Astrocyte (in vitro differentiated cells and primary cell): ENCODE measurements around the gene DNAJC11. TPM values are rescaled to one million over a fixed set of nuclear protein-coding genes. Genes with fewer than 3 reads are reported as not detected.

Experiments used
- DNase-seq: peaks from one replicate; pipeline ENCODE4 v3.0.0-alpha.2; 2010; ENCODE audit warnings: low read depth
- FAIRE-seq: peaks from 2 replicates; lab custom pipeline; 2011; peaks lifted over from hg19 to GRCh38; lab: Jason Lieb, UNC
- H2AFZ ChIP-seq: 2 replicates; pipeline ENCODE4 v1.6.0; 2012; ENCODE audit warnings: low read depth, low read length, inconsistent platforms
- H3K27ac ChIP-seq: 2 replicates; pipeline ENCODE4 v1.5.1; 2011; ENCODE audit warnings: low read depth, low read length, inconsistent platforms
- H3K27me3 ChIP-seq: 2 replicates; pipeline ENCODE4 v1.6.0; 2011; ENCODE audit warnings: low read length, inconsistent platforms; ENCODE audit not compliant: insufficient read depth
- H3K36me3 ChIP-seq: 2 replicates; pipeline ENCODE4 v1.5.1; 2011; ENCODE audit warnings: low read length, inconsistent platforms; ENCODE audit not compliant: insufficient read depth
- H3K4me1 ChIP-seq: 2 replicates; pipeline ENCODE4 v1.5.1; 2011; ENCODE audit warnings: low read length, inconsistent platforms; ENCODE audit not compliant: insufficient read depth
- H3K4me2 ChIP-seq: 2 replicates; pipeline ENCODE4 v1.6.0; 2012; ENCODE audit warnings: low read length, inconsistent platforms
- H3K4me3 ChIP-seq: 2 replicates; pipeline ENCODE4 v1.5.1; 2011; ENCODE audit warnings: low read depth, mild to moderate bottlenecking, low read length, inconsistent platforms; ENCODE audit not compliant: insufficient read depth
- H3K79me2 ChIP-seq: 2 replicates; pipeline ENCODE4 v1.6.0; 2012; ENCODE audit warnings: mild to moderate bottlenecking, low read length, inconsistent platforms; ENCODE audit not compliant: insufficient read depth
- H3K9ac ChIP-seq: 2 replicates; pipeline ENCODE4 v1.6.0; 2012; ENCODE audit warnings: mild to moderate bottlenecking, low read length, inconsistent platforms
- H3K9me3 ChIP-seq: 2 replicates; pipeline ENCODE4 v1.5.1; 2012; ENCODE audit warnings: low read depth, mild to moderate bottlenecking, low read length, inconsistent platforms; ENCODE audit not compliant: insufficient read depth
- H4K20me1 ChIP-seq: 2 replicates; pipeline ENCODE4 v1.6.0; 2012; ENCODE audit warnings: low read length, inconsistent platforms; ENCODE audit not compliant: insufficient read depth
- H3K27ac Mint-ChIP-seq: one replicate; pipeline ENCODE4 v1.8.0; 2021; ENCODE audit warnings: mild to moderate bottlenecking, mixed read lengths; ENCODE audit not compliant: unreplicated experiment
- H3K27me3 Mint-ChIP-seq: one replicate; pipeline ENCODE4 v1.8.0; 2021; ENCODE audit warnings: low read depth, mixed read lengths; ENCODE audit not compliant: unreplicated experiment
- H3K36me3 Mint-ChIP-seq: one replicate; pipeline ENCODE4 v1.8.0; 2021; ENCODE audit warnings: low read depth, mixed read lengths; ENCODE audit not compliant: unreplicated experiment
- H3K4me1 Mint-ChIP-seq: one replicate; pipeline ENCODE4 v1.8.0; 2021; ENCODE audit warnings: low read depth, mixed read lengths; ENCODE audit not compliant: unreplicated experiment
- H3K4me3 Mint-ChIP-seq: one replicate; pipeline ENCODE4 v1.8.0; 2021; ENCODE audit warnings: mild to moderate bottlenecking, moderate library complexity, mixed read lengths; ENCODE audit not compliant: unreplicated experiment
- H3K9me3 Mint-ChIP-seq: one replicate; pipeline ENCODE4 v1.8.0; 2021; ENCODE audit warnings: mild to moderate bottlenecking, mixed read lengths; ENCODE audit not compliant: unreplicated experiment
- EZH2 ChIP-seq: IDR thresholded peaks from 2 replicates; pipeline ENCODE4 v1.6.1; 2012; ENCODE audit warnings: mild to moderate bottlenecking, low read length, inconsistent platforms; ENCODE audit not compliant: insufficient read depth
- total RNA-seq: library from RNA; stranded (reverse); gene quantifications from 2 replicates; pipeline ENCODE4 v1.2.1, GENCODE V29; 2021
- TF ChIP-seq, protein P1 (sequence below): IDR thresholded peaks from 2 replicates; pipeline ENCODE4 v1.5.1; 2011; ENCODE audit warnings: low read depth, mild to moderate bottlenecking, inconsistent platforms, low read length, moderate library complexity; ENCODE audit not compliant: insufficient read depth

The DNAJC11 gene
- total RNA-seq, 1 donor from 2014 or later = 63.9 TPM

DNA sequence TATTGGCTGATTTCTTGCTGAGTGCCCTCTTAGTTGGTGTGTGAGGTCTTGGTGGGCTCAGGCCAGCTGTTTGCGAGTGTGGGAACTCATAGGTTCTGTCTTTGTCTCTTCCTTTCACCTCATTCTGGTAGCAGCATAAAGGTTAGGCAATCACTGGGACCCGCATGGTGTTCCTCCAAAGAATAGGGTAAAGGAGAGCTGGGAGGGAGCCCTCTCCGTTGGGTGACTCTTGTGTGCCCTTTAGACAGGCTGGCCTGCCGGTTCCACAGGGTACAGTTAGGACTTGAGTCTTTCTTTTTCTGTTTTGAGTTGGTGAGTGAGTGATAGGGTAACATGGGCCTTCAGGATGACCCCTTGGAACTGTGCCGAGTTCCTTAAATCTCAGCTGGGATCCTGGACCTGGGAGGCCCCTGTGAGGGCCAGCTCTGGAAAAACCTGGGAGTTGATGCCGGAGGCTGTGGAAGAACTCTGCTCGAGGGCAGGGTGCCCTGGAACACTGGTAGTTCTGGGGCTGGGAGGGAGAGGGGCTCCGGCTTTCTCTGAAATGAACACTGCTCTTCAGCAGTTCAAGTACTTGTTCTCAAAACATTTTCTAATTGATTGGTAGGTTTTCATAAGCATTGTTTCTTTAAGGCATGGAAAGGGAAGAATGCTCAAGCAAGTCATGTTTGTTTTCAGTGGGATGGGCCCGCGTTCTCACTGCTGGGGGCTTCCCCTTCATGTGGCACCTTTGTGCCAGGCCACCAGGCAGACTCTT lies 79.0 kb downstream of the DNAJC11 start:
- no peak overlapping the region for H3K27ac ChIP-seq
- peaks cover 81% of the 10 kb centered on the region for H4K20me1 ChIP-seq
- peaks cover 4% of the 10 kb centered on the region for H3K4me1 Mint-ChIP-seq

GRCh38 chr1:6621429-6622391 lies 79.9 kb downstream of the DNAJC11 start:
- Mint-ChIP-seq H3K27me3 (no peaks in the 10 kb centered on the region), H3K9me3 (no peaks in the 10 kb centered on the region), H3K4me1 (peaks cover 4% of the 10 kb centered on the region), H3K36me3 (peaks cover 18% of the 10 kb centered on the region), H3K4me3 (no peak overlapping the region), H3K27ac (no peak overlapping the region)
- Histone ChIP-seq H3K9me3 (no peaks in the 10 kb centered on the region), H3K27me3 (no peaks in the 10 kb centered on the region), H3K9ac (no peak overlapping the region), H4K20me1 (peaks cover 85% of the 10 kb centered on the region), H3K4me1 (peaks cover 10% of the 10 kb centered on the region), H3K27ac (no peak overlapping the region), H2AFZ (no peak overlapping the region), H3K36me3 (peaks cover 19% of the 10 kb centered on the region), H3K79me2 (peaks cover 79% of the 10 kb centered on the region), H3K4me2 (no peak overlapping the region), H3K4me3 (no peak overlapping the region)
- TF ChIP-seq EZH2 = no peak
- TF ChIP-seq, protein P1, sequence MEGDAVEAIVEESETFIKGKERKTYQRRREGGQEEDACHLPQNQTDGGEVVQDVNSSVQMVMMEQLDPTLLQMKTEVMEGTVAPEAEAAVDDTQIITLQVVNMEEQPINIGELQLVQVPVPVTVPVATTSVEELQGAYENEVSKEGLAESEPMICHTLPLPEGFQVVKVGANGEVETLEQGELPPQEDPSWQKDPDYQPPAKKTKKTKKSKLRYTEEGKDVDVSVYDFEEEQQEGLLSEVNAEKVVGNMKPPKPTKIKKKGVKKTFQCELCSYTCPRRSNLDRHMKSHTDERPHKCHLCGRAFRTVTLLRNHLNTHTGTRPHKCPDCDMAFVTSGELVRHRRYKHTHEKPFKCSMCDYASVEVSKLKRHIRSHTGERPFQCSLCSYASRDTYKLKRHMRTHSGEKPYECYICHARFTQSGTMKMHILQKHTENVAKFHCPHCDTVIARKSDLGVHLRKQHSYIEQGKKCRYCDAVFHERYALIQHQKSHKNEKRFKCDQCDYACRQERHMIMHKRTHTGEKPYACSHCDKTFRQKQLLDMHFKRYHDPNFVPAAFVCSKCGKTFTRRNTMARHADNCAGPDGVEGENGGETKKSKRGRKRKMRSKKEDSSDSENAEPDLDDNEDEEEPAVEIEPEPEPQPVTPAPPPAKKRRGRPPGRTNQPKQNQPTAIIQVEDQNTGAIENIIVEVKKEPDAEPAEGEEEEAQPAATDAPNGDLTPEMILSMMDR = no peak
- no peak for DNase-seq
- no peak for FAIRE-seq

More for the DNA sequence above, 79.0 kb downstream of the DNAJC11 start:
- Mint-ChIP-seq H3K9me3 (no peaks in the 10 kb centered on the region), H3K27me3 (no peaks in the 10 kb centered on the region), H3K27ac (no peak overlapping the region), H3K4me3 (no peak overlapping the region), H3K36me3 (peaks cover 16% of the 10 kb centered on the region)
- Histone ChIP-seq H3K27me3 (no peaks in the 10 kb centered on the region), H3K4me2 (no peak overlapping the region), H3K36me3 (peaks cover 21% of the 10 kb centered on the region), H3K79me2 (peaks cover 79% of the 10 kb centered on the region), H3K9ac (no peak overlapping the region), H3K4me1 (peaks cover 10% of the 10 kb centered on the region), H2AFZ (no peak overlapping the region), H3K4me3 (no peak overlapping the region), H3K9me3 (no peaks in the 10 kb centered on the region)
- TF ChIP-seq, protein P1 = no peak
- no peak for TF ChIP-seq EZH2
- no peak for DNase-seq
- FAIRE-seq = no peak
